SK-N-SH treated with all-trans-retinoic acid at 6 μM for 48 hours (cell line): Measurements from ENCODE around the gene CDC42EP3.

ENCODE experiments used
- ATAC-seq: fragments of 200-7000 bp; cut with Tn5 transposase; 3 replicates; pipeline ENCODE4 v1.9.1; 2020; ENCODE audit warnings: mild to moderate bottlenecking, moderate library complexity
- ARNTL ChIP-seq: fragments of 450-650 bp; formaldehyde crosslinking; IDR thresholded peaks from 2 replicates; pipeline ENCODE4 v1.5.0; 2020; ENCODE audit warnings: low read depth, mild to moderate bottlenecking, moderate library complexity, borderline replicate concordance
- BACH2 ChIP-seq: fragments of 250-450 bp; sonication (Bioruptor Pico); IDR thresholded peaks from 2 replicates; pipeline ENCODE4 v1.9.0; 2021; ENCODE audit warnings: mild to moderate bottlenecking, borderline replicate concordance
- CSDC2 ChIP-seq: fragments of 250-450 bp; sonication (Bioruptor Pico); IDR thresholded peaks from 2 replicates; pipeline ENCODE4 v1.5.0; 2020; ENCODE audit warnings: mild to moderate bottlenecking, moderate library complexity
- GLIS3 ChIP-seq: fragments of 250-450 bp; sonication (Bioruptor Pico); IDR thresholded peaks from 2 replicates; pipeline ENCODE4 v1.5.0; 2020; ENCODE audit warnings: mild to moderate bottlenecking, moderate library complexity
- ISL1 ChIP-seq: fragments of 250-450 bp; sonication (Bioruptor Pico); IDR thresholded peaks from 2 replicates; pipeline ENCODE4 v2.1.2; 2022; ENCODE audit warnings: mild to moderate bottlenecking, moderate library complexity
- OSR1 ChIP-seq: fragments of 250-450 bp; sonication (Bioruptor Pico); IDR thresholded peaks from 2 replicates; pipeline ENCODE4 v1.8.0; 2022; ENCODE audit warnings: moderate library complexity, mild to moderate bottlenecking, inconsistent platforms
- PPARA ChIP-seq: fragments of 250-450 bp; sonication (Bioruptor Pico); IDR thresholded peaks from 2 replicates; pipeline ENCODE4 v1.5.0; 2020; ENCODE audit warnings: mild to moderate bottlenecking, borderline replicate concordance
- RARB ChIP-seq: fragments of 250-450 bp; sonication (Bioruptor Pico); IDR thresholded peaks from 2 replicates; pipeline ENCODE4 v1.8.0; 2021; ENCODE audit warnings: mild to moderate bottlenecking, moderate library complexity
- SNAI2 ChIP-seq: fragments of 250-450 bp; sonication (Bioruptor Pico); IDR thresholded peaks from 2 replicates; pipeline ENCODE4 v1.5.0; 2020; ENCODE audit warnings: mild to moderate bottlenecking, moderate library complexity
- TCF4 ChIP-seq: fragments of 250-450 bp; sonication (Bioruptor Pico); IDR thresholded peaks from 2 replicates; pipeline ENCODE4 v1.8.0; 2021; ENCODE audit warnings: mild to moderate bottlenecking, moderate library complexity, borderline replicate concordance
- TOX ChIP-seq: fragments of 250-450 bp; sonication (Bioruptor Pico); IDR thresholded peaks from 2 replicates; pipeline ENCODE4 v1.8.0; 2021; ENCODE audit warnings: mild to moderate bottlenecking, moderate library complexity, borderline replicate concordance
- ZC3H10 ChIP-seq: fragments of 250-450 bp; sonication (Bioruptor Pico); IDR thresholded peaks from 2 replicates; pipeline ENCODE4 v1.5.1; 2021; ENCODE audit warnings: mild to moderate bottlenecking, moderate library complexity
- ZFP3 ChIP-seq: fragments of 250-450 bp; sonication (Bioruptor Pico); IDR thresholded peaks from 2 replicates; pipeline ENCODE4 v1.5.0; 2020; ENCODE audit warnings: mild to moderate bottlenecking, moderate library complexity
- ZFP30 ChIP-seq: fragments of 450-650 bp; formaldehyde crosslinking; IDR thresholded peaks from 2 replicates; pipeline ENCODE4 v1.5.0; 2022; ENCODE audit warnings: mild to moderate bottlenecking, moderate library complexity
- ZNF565 ChIP-seq: fragments of 450-650 bp; formaldehyde crosslinking; conservative IDR thresholded peaks from 2 replicates; pipeline ENCODE4 v1.5.0; 2020; ENCODE audit warnings: low read depth, mild to moderate bottlenecking, moderate library complexity
- ZNF70 ChIP-seq: fragments of 450-650 bp; formaldehyde crosslinking; IDR thresholded peaks from 2 replicates; pipeline ENCODE4 v1.5.0; 2020; ENCODE audit warnings: mild to moderate bottlenecking, moderate library complexity
- ZNF8 ChIP-seq: fragments of 450-650 bp; formaldehyde crosslinking; IDR thresholded peaks from 2 replicates; pipeline ENCODE4 v1.5.0; 2020; ENCODE audit warnings: mild to moderate bottlenecking, moderate library complexity
- TF ChIP-seq, protein P1 (sequence below): fragments of 250-450 bp; sonication (Bioruptor Pico); IDR thresholded peaks from 2 replicates; pipeline ENCODE4 v1.5.1; 2020; ENCODE audit warnings: low read depth, mild to moderate bottlenecking, moderate library complexity
- TF ChIP-seq, protein P2 (sequence below): fragments of 250-450 bp; sonication (Bioruptor Pico); IDR thresholded peaks from 2 replicates; pipeline ENCODE4 v1.8.0; 2020; ENCODE audit warnings: mild to moderate bottlenecking, moderate library complexity, borderline replicate concordance
- TF ChIP-seq, protein P3 (sequence below): fragments of 250-450 bp; sonication (Bioruptor Pico); IDR thresholded peaks from 2 replicates; pipeline ENCODE4 v1.8.0; 2021; ENCODE audit warnings: low read depth, mild to moderate bottlenecking, moderate library complexity, borderline replicate concordance
- TF ChIP-seq, protein P4 (sequence below): fragments of 250-450 bp; sonication (Bioruptor Pico); IDR thresholded peaks from 2 replicates; pipeline ENCODE4 v1.5.1; 2021; ENCODE audit warnings: mild to moderate bottlenecking, moderate library complexity
- TF ChIP-seq, protein P5 (sequence below): fragments of 250-450 bp; sonication (Bioruptor Pico); IDR thresholded peaks from 2 replicates; pipeline ENCODE4 v1.5.0; 2020; ENCODE audit warnings: mild to moderate bottlenecking, moderate library complexity

Gene CDC42EP3

GRCh38 chr2:37679072-37679695 is 7.7 kb upstream of the CDC42EP3 start:
- no peak for ATAC-seq

GRCh38 chr2:37676274-37676673 is 4.8 kb upstream of the CDC42EP3 start:
- peak; percentile 23 for ATAC-seq

More at GRCh38 chr2:37679072-37679695, 7.7 kb upstream of the CDC42EP3 start:
- no peak for TF ChIP-seq SNAI2 (CRISPR knock-in tag)
- no peak for TF ChIP-seq PPARA
- TF ChIP-seq, all 23 proteins: peak for 0

DNA sequence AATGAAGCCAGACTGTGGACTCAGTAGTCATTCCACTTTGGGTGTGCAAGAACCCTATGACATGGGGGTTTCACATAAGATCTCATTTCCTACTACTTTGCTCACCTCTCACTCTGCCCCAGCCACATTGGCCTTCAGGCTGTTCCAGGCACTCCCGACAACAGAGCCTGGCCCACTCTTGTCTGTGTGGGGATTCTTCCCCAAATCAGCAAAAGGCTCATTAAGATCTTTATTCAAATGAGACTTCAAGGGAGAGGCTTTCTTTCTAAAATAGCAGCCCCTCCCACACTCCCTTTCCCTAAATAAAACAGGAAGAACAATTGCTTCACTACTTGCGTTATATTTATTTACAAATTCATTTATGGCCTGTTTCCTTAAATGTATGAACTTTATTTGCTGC is 3.5 kb upstream of the CDC42EP3 start:
- no peak for TF ChIP-seq SNAI2 (CRISPR knock-in tag)
- ATAC-seq = no peak

More at GRCh38 chr2:37676274-37676673, 4.8 kb upstream of the CDC42EP3 start:
- TF ChIP-seq ARNTL (CRISPR knock-in tag) = no peak
- TF ChIP-seq, protein P1, sequence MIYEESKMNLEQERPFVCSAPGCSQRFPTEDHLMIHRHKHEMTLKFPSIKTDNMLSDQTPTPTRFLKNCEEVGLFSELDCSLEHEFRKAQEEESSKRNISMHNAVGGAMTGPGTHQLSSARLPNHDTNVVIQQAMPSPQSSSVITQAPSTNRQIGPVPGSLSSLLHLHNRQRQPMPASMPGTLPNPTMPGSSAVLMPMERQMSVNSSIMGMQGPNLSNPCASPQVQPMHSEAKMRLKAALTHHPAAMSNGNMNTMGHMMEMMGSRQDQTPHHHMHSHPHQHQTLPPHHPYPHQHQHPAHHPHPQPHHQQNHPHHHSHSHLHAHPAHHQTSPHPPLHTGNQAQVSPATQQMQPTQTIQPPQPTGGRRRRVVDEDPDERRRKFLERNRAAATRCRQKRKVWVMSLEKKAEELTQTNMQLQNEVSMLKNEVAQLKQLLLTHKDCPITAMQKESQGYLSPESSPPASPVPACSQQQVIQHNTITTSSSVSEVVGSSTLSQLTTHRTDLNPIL (CRISPR knock-in tag) = 0 out of 2 replicates have a peak, but pooled peaks have one; percentile 26
- peak; percentile 69 for TF ChIP-seq ISL1 (CRISPR knock-in tag)
- no peak for TF ChIP-seq ZFP3 (CRISPR knock-in tag)
- no peak for TF ChIP-seq BACH2 (CRISPR knock-in tag)
- TF ChIP-seq, all 23 proteins: peak for 2

- TF ChIP-seq ZNF565 (CRISPR knock-in tag) = no peak
- peak; percentile 61; the same call in 1 of the 2 replicates for TF ChIP-seq CSDC2 (CRISPR knock-in tag)
- 0 out of 2 replicates have a peak, but pooled peaks have one; percentile 8 for TF ChIP-seq GLIS3 (CRISPR knock-in tag)
- ATAC-seq = no peak
Observed at GRCh38 chr2:37672870-37673184, 1.4 kb upstream of the CDC42EP3 start.

GRCh38 chr2:37672104-37672869 is 845 bp upstream of the CDC42EP3 start:
- ATAC-seq = peak; percentile 59
- TF ChIP-seq, protein P2, sequence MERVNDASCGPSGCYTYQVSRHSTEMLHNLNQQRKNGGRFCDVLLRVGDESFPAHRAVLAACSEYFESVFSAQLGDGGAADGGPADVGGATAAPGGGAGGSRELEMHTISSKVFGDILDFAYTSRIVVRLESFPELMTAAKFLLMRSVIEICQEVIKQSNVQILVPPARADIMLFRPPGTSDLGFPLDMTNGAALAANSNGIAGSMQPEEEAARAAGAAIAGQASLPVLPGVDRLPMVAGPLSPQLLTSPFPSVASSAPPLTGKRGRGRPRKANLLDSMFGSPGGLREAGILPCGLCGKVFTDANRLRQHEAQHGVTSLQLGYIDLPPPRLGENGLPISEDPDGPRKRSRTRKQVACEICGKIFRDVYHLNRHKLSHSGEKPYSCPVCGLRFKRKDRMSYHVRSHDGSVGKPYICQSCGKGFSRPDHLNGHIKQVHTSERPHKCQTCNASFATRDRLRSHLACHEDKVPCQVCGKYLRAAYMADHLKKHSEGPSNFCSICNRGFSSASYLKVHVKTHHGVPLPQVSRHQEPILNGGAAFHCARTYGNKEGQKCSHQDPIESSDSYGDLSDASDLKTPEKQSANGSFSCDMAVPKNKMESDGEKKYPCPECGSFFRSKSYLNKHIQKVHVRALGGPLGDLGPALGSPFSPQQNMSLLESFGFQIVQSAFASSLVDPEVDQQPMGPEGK (CRISPR knock-in tag) = no peak
- TF ChIP-seq ZC3H10 (CRISPR knock-in tag) (no peak), ZNF8 (CRISPR knock-in tag) (no peak), OSR1 (CRISPR knock-in tag) (no peak), CSDC2 (CRISPR knock-in tag) (no peak), ZFP30 (CRISPR knock-in tag) (no peak), BACH2 (CRISPR knock-in tag) (no peak), GLIS3 (CRISPR knock-in tag) (no peak), ISL1 (CRISPR knock-in tag) (no peak), ZNF70 (CRISPR knock-in tag) (peak; percentile 13; the same call in 1 of the 2 replicates), ZFP3 (CRISPR knock-in tag) (peak; percentile 8; the same call in 1 of the 2 replicates), TOX (CRISPR knock-in tag) (no peak), TCF4 (no peak), PPARA (0 out of 2 replicates have a peak, but pooled peaks have one; percentile 15), RARB (CRISPR knock-in tag) (no peak), ZNF565 (CRISPR knock-in tag) (no peak), SNAI2 (CRISPR knock-in tag) (no peak)
- TF ChIP-seq, protein P3, sequence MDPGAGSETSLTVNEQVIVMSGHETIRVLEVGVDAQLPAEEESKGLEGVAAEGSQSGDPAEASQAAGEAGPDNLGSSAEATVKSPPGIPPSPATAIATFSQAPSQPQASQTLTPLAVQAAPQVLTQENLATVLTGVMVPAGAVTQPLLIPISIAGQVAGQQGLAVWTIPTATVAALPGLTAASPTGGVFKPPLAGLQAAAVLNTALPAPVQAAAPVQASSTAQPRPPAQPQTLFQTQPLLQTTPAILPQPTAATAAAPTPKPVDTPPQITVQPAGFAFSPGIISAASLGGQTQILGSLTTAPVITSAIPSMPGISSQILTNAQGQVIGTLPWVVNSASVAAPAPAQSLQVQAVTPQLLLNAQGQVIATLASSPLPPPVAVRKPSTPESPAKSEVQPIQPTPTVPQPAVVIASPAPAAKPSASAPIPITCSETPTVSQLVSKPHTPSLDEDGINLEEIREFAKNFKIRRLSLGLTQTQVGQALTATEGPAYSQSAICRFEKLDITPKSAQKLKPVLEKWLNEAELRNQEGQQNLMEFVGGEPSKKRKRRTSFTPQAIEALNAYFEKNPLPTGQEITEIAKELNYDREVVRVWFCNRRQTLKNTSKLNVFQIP (CRISPR knock-in tag) = 0 out of 2 replicates have a peak, but pooled peaks have one; percentile 25
- TF ChIP-seq, protein P4, sequence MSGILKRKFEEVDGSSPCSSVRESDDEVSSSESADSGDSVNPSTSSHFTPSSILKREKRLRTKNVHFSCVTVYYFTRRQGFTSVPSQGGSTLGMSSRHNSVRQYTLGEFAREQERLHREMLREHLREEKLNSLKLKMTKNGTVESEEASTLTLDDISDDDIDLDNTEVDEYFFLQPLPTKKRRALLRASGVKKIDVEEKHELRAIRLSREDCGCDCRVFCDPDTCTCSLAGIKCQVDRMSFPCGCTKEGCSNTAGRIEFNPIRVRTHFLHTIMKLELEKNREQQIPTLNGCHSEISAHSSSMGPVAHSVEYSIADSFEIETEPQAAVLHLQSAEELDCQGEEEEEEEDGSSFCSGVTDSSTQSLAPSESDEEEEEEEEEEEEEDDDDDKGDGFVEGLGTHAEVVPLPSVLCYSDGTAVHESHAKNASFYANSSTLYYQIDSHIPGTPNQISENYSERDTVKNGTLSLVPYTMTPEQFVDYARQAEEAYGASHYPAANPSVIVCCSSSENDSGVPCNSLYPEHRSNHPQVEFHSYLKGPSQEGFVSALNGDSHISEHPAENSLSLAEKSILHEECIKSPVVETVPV (CRISPR knock-in tag) = peak; percentile 43; the same call in 1 of the 2 replicates
- TF ChIP-seq, protein P1 (CRISPR knock-in tag) = 0 out of 2 replicates have a peak, but pooled peaks have one; percentile 19
- TF ChIP-seq, protein P5, sequence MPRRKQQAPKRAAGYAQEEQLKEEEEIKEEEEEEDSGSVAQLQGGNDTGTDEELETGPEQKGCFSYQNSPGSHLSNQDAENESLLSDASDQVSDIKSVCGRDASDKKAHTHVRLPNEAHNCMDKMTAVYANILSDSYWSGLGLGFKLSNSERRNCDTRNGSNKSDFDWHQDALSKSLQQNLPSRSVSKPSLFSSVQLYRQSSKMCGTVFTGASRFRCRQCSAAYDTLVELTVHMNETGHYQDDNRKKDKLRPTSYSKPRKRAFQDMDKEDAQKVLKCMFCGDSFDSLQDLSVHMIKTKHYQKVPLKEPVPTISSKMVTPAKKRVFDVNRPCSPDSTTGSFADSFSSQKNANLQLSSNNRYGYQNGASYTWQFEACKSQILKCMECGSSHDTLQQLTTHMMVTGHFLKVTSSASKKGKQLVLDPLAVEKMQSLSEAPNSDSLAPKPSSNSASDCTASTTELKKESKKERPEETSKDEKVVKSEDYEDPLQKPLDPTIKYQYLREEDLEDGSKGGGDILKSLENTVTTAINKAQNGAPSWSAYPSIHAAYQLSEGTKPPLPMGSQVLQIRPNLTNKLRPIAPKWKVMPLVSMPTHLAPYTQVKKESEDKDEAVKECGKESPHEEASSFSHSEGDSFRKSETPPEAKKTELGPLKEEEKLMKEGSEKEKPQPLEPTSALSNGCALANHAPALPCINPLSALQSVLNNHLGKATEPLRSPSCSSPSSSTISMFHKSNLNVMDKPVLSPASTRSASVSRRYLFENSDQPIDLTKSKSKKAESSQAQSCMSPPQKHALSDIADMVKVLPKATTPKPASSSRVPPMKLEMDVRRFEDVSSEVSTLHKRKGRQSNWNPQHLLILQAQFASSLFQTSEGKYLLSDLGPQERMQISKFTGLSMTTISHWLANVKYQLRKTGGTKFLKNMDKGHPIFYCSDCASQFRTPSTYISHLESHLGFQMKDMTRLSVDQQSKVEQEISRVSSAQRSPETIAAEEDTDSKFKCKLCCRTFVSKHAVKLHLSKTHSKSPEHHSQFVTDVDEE (CRISPR knock-in tag) = peak; percentile 20; the same call in 1 of the 2 replicates
